Measurements from ENCODE around the gene CARD11.
"Not testable (repeated sequence)": the region's sequence is repeated elsewhere in the genome, so short reads cannot be mapped to it uniquely, and the experiment has no call there.

Gene CARD11

GRCh38 chr7:3055626-3056025 lies 12.0 kb upstream of the CARD11 start:
- Histone ChIP-seq H3K27me3 (ENCODE audit: insufficient read depth, low read length) (no peaks in the 10 kb centered on the region), H3K9me3 (ENCODE audit: low read length) (no peaks in the 10 kb centered on the region), H3K36me3 (ENCODE audit: insufficient read depth, low read length) (no peaks in the 10 kb centered on the region), H3K4me1 (ENCODE audit: insufficient read depth, low read length) (no peaks in the 10 kb centered on the region), H2AFZ (ENCODE audit: low read depth, low read length) (no peak overlapping the region), H3K4me3 (ENCODE audit: low read length) (no peak overlapping the region)

DNA sequence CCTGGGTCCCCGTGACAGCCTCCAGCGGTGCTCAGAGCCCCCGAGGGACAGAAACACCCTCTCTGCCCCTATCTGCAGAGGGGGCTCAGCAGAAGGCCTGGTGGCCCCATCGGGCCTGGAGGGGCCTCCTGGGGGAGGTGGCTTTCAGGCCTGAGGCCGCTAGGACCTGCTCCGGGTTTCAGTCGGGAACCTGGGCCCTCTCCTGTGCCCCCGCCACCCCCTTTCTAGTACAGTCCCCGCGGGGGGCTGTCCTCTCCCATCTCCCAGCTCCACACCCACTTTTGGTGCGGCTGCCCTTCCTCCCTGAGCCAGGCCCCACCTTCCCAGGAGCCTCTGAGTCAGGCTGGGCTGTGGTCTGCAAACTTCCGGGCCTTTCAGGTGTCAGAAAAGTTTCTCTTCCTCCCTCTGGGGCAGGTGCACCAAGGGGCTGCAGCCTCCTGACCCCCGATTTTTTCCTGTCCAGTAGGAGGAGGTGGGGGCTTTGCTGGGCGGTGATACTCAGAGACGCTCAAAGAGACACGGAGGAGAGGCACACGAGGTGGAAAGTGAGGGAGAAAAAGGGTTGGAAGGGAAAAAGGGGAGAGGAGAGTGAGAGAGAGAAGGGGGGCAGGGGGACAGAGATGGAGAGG lies 692 bp downstream of the CARD11 start:
- Histone ChIP-seq H3K4me1 (ENCODE audit: insufficient read depth, low read length) (no peaks in the 10 kb centered on the region), H3K27me3 (ENCODE audit: insufficient read depth, low read length) (no peaks in the 10 kb centered on the region), H3K9me3 (ENCODE audit: low read length) (peaks cover 2% of the 10 kb centered on the region), H3K36me3 (ENCODE audit: insufficient read depth, low read length) (no peaks in the 10 kb centered on the region), H3K4me3 (ENCODE audit: low read length) (no peak overlapping the region), H2AFZ (ENCODE audit: low read depth, low read length) (no peak overlapping the region)

DNA sequence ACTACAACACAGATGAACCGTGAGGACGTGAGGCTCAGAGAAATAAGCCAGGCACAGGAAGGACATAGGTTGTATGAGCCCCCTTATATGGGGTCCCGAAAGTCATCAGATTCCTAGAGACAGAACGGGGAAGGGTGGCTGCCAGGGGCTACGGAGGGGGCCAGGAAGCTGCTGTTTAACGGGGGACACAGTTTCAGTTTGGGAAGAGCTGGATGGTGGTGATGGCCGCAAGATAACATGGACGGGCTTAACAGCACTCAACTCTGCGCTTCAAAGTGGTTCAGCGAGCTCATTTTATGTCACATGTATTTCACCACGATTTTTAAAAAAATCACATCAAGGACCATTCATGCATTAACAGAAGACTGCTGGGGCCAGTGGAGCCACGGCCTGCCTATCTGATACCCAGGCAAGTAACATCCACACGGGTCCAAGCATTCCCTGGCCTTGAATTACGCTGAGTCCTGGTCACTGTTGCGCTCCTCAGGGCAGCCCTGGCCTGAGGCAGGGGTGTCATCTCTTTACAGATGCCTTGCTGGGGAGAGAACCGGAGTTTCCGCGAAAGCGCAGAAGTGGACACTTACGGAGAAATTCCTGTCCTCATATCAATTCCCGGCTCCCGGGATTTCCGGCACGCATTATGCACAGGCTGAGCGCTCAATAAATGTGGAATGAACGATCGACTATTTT lies 1.5 kb downstream of the CARD11 start:
- no peak overlapping the region for H3K4me3 ChIP-seq (ENCODE audit: low read length)
- H2AFZ ChIP-seq (ENCODE audit: low read depth, low read length), result no peak overlapping the region
- no peaks in the 10 kb centered on the region for H3K4me1 ChIP-seq (ENCODE audit: insufficient read depth, low read length)
- no peaks in the 10 kb centered on the region for H3K27me3 ChIP-seq (ENCODE audit: insufficient read depth, low read length)
- no peaks in the 10 kb centered on the region for H3K36me3 ChIP-seq (ENCODE audit: insufficient read depth, low read length)
- peaks cover 2% of the 10 kb centered on the region for H3K9me3 ChIP-seq (ENCODE audit: low read length)

DNA sequence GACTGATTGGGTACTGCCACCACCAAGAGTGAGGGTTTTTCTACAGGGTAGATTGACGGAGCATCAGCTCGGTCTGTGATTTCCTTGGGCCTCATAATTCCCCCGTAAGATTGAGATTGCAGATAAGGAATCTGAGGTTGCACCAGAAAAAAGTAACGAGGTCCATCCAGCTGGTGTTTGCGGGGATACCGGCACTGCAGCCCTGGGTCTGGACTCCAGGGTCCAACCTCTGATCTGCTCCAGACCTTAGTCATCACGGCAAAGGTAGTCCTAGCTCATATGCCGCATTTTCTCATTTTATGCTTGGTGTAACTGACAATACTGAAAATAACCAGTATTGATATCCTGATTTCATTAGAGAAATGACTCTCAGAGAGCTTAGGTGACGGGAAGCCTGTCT lies 3.9 kb downstream of the CARD11 start:
- peaks cover 2% of the 10 kb centered on the region for H3K9me3 ChIP-seq (ENCODE audit: low read length)
- H2AFZ ChIP-seq (ENCODE audit: low read depth, low read length), result no peak overlapping the region
- no peak overlapping the region for H3K4me3 ChIP-seq (ENCODE audit: low read length)
- H3K27me3 ChIP-seq (ENCODE audit: insufficient read depth, low read length), result no peaks in the 10 kb centered on the region
- H3K36me3 ChIP-seq (ENCODE audit: insufficient read depth, low read length), result no peaks in the 10 kb centered on the region
- no peaks in the 10 kb centered on the region for H3K4me1 ChIP-seq (ENCODE audit: insufficient read depth, low read length)

GRCh38 chr7:3038011-3038410 lies 5.7 kb downstream of the CARD11 start:
- H3K4me1 ChIP-seq (ENCODE audit: insufficient read depth, low read length); H3K4me3 ChIP-seq (ENCODE audit: low read length); H3K27me3 ChIP-seq (ENCODE audit: insufficient read depth, low read length); H2AFZ ChIP-seq (ENCODE audit: low read depth, low read length); H3K9me3 ChIP-seq (ENCODE audit: low read length); H3K36me3 ChIP-seq (ENCODE audit: insufficient read depth, low read length): not testable (repeated sequence)

DNA sequence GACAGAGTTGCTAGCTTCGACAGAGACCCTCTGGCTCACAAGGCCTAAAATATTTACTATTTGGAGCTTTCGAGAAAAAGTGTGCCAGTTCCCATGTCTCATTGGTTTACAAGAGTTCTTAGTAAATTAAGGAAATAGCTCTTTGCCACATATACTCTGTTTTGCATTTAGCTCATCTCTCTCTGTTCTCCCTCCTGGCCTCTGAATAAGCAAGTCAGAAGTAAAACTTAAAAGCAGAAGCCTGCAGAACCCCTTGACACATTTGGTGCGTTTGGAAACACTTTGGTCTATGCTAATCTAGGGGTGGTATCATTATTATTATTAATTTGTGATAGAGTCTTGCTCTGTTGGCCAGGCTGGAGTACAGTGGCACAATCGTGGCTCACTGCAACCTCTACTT lies 6.4 kb downstream of the CARD11 start:
- Histone ChIP-seq H3K9me3 (ENCODE audit: low read length) (peaks cover 2% of the 10 kb centered on the region), H3K4me1 (ENCODE audit: insufficient read depth, low read length) (peaks cover 4% of the 10 kb centered on the region), H3K27me3 (ENCODE audit: insufficient read depth, low read length) (no peaks in the 10 kb centered on the region), H3K36me3 (ENCODE audit: insufficient read depth, low read length) (no peaks in the 10 kb centered on the region), H2AFZ (ENCODE audit: low read depth, low read length) (no peak overlapping the region), H3K4me3 (ENCODE audit: low read length) (no peak overlapping the region)

- Histone ChIP-seq H3K4me3 (ENCODE audit: low read length) (no peak overlapping the region), H3K36me3 (ENCODE audit: insufficient read depth, low read length) (no peaks in the 10 kb centered on the region), H2AFZ (ENCODE audit: low read depth, low read length) (no peak overlapping the region), H3K4me1 (ENCODE audit: insufficient read depth, low read length) (peaks cover 7% of the 10 kb centered on the region), H3K9me3 (ENCODE audit: low read length) (peaks cover 2% of the 10 kb centered on the region), H3K27me3 (ENCODE audit: insufficient read depth, low read length) (no peaks in the 10 kb centered on the region)
These were observed 9.0 kb downstream of the CARD11 start for GRCh38 chr7:3034591-3035150.

DNA sequence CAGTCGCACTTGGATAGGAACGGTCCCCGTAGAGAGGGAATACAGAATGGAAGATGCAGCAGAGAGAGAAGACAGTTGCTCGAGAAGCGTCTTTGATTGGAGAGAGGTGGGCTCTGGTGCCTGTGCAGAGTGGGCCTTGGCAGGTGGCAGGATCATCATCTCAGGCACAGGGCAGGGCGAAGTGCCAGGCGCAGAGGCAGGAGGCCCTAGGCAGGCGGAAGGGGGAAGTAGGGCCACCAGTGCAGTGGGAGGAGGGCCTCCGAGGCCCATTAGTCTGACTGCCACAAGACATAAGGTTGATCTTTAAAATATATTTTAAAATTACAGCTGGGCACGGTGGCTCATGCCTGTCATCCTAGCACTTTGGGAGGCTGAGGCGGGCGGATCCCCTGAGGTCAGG lies 10.1 kb downstream of the CARD11 start:
- Histone ChIP-seq H3K9me3 (ENCODE audit: low read length) (no peaks in the 10 kb centered on the region), H3K4me1 (ENCODE audit: insufficient read depth, low read length) (peaks cover 9% of the 10 kb centered on the region), H3K36me3 (ENCODE audit: insufficient read depth, low read length) (no peaks in the 10 kb centered on the region), H2AFZ (ENCODE audit: low read depth, low read length) (no peak overlapping the region), H3K4me3 (ENCODE audit: low read length) (no peak overlapping the region), H3K27me3 (ENCODE audit: insufficient read depth, low read length) (no peaks in the 10 kb centered on the region)

DNA sequence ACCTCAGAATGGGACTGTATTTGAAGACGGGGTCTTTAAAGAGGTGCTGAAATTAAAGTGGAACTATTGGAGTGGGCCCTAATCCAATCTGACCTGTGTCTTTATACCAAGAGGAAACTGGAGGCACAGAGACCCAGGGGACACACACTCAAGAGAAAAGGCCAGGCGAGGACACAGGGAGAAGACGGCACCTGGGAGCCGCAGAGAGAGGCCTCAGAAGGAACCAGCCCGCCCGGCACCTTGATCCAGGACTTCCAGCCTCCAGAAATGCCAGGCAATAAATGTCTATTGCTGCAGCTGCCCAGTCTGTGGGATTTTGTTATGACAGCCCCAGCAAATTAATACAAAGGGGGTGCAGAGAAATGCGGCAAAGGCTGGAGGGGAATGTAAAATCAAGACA lies 10.5 kb downstream of the CARD11 start:
- H2AFZ ChIP-seq (ENCODE audit: low read depth, low read length), result no peak overlapping the region
- no peaks in the 10 kb centered on the region for H3K27me3 ChIP-seq (ENCODE audit: insufficient read depth, low read length)
- no peaks in the 10 kb centered on the region for H3K9me3 ChIP-seq (ENCODE audit: low read length)
- H3K36me3 ChIP-seq (ENCODE audit: insufficient read depth, low read length), result no peaks in the 10 kb centered on the region
- H3K4me1 ChIP-seq (ENCODE audit: insufficient read depth, low read length), result peaks cover 9% of the 10 kb centered on the region
- no peak overlapping the region for H3K4me3 ChIP-seq (ENCODE audit: low read length)

- no peak overlapping the region for H3K4me3 ChIP-seq (ENCODE audit: low read length)
- H3K36me3 ChIP-seq (ENCODE audit: insufficient read depth, low read length), result no peaks in the 10 kb centered on the region
- H2AFZ ChIP-seq (ENCODE audit: low read depth, low read length), result no peak overlapping the region
- no peaks in the 10 kb centered on the region for H3K27me3 ChIP-seq (ENCODE audit: insufficient read depth, low read length)
- H3K4me1 ChIP-seq (ENCODE audit: insufficient read depth, low read length), result peaks cover 9% of the 10 kb centered on the region
- no peaks in the 10 kb centered on the region for H3K9me3 ChIP-seq (ENCODE audit: low read length)
These were observed 11.4 kb downstream of the CARD11 start for GRCh38 chr7:3032256-3032655.

DNA sequence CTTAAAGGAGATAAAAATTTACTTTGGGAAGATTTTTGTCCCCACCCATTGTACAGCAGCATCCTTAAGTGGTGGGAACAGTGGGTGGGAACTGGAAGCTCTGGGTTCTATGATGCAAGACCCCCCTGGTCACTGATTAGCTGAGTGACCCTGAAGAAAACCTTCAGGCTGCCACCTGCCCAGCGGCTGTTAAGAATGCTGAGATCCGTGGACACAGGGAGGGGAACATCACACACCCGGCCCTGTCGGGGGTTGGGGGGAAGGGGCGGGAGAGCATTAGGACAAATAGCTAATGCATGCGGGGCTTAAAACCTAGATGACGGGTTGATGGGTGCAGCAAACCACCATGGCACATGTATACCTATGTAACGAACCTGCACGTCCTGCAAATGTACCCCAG lies 14.5 kb downstream of the CARD11 start:
- no peak overlapping the region for H2AFZ ChIP-seq (ENCODE audit: low read depth, low read length)
- H3K4me3 ChIP-seq (ENCODE audit: low read length), result no peak overlapping the region
- no peaks in the 10 kb centered on the region for H3K27me3 ChIP-seq (ENCODE audit: insufficient read depth, low read length)
- peaks cover 9% of the 10 kb centered on the region for H3K4me1 ChIP-seq (ENCODE audit: insufficient read depth, low read length)
- no peaks in the 10 kb centered on the region for H3K36me3 ChIP-seq (ENCODE audit: insufficient read depth, low read length)
- peaks cover 5% of the 10 kb centered on the region for H3K9me3 ChIP-seq (ENCODE audit: low read length)

DNA sequence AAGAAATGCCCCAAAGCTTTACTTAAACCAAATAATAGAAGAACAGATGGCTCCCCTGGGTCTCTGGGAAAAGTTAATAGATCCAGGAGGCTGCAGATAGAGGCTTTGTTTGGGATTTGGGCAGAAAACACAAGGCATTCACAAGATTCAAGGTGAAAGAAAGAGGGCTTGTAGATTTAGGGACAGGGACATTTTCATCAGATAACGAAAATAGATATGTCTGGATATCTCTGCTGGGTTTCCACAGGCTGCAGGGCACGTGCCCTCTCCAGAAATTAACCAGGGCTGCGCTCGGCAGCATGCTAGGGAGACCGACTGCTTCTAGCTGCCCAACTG lies 14.9 kb downstream of the CARD11 start:
- peaks cover 5% of the 10 kb centered on the region for H3K9me3 ChIP-seq (ENCODE audit: low read length)
- H3K4me1 ChIP-seq (ENCODE audit: insufficient read depth, low read length), result peaks cover 9% of the 10 kb centered on the region
- H3K36me3 ChIP-seq (ENCODE audit: insufficient read depth, low read length), result no peaks in the 10 kb centered on the region
- H3K27me3 ChIP-seq (ENCODE audit: insufficient read depth, low read length), result no peaks in the 10 kb centered on the region
- no peak overlapping the region for H3K4me3 ChIP-seq (ENCODE audit: low read length)
- H2AFZ ChIP-seq (ENCODE audit: low read depth, low read length), result no peak overlapping the region

GRCh38 chr7:3028071-3028757 lies 15.5 kb downstream of the CARD11 start:
- H3K36me3 ChIP-seq (ENCODE audit: insufficient read depth, low read length), result no peaks in the 10 kb centered on the region
- no peak overlapping the region for H3K4me3 ChIP-seq (ENCODE audit: low read length)
- peaks cover 5% of the 10 kb centered on the region for H3K9me3 ChIP-seq (ENCODE audit: low read length)
- peaks cover 9% of the 10 kb centered on the region for H3K4me1 ChIP-seq (ENCODE audit: insufficient read depth, low read length)
- no peak overlapping the region for H2AFZ ChIP-seq (ENCODE audit: low read depth, low read length)
- no peaks in the 10 kb centered on the region for H3K27me3 ChIP-seq (ENCODE audit: insufficient read depth, low read length)

Data from neuron (in vitro differentiated cells).